HL-60 (cell line): Measurements from ENCODE around the gene MCU.

ENCODE experiments used
- DNase-seq, 2 experiments: peaks; one replicate each; pipeline ENCODE4 v3.0.0-alpha.2; 2010 to 2020; ENCODE audit warnings: low read depth in 1 of 2, low spot score in 1 of 2
- H3K27ac ChIP-seq: fragments of 250-450 bp; sonication (Bioruptor Pico); replicated peaks from 2 replicates; pipeline ENCODE4 v1.5.1; 2020; ENCODE audit warnings: mild to moderate bottlenecking, moderate library complexity
- H3K27me3 ChIP-seq: fragments of 250-450 bp; sonication (Bioruptor Pico); 2 replicates; pipeline ENCODE4 v1.5.1; 2021; ENCODE audit warnings: mild to moderate bottlenecking, moderate library complexity; ENCODE audit not compliant: insufficient read depth, poor library complexity, severe bottlenecking
- H3K4me3 ChIP-seq: replicated peaks from 2 replicates; pipeline ENCODE4 v1.5.1; 2011; ENCODE audit warnings: mild to moderate bottlenecking, control low read depth, low read length; ENCODE audit not compliant: insufficient read depth
- CTCF ChIP-seq: IDR thresholded peaks from one replicate; pipeline ENCODE4 v1.5.1; 2011; ENCODE audit warnings: low read length, control low read depth, inconsistent platforms; ENCODE audit not compliant: insufficient read depth
- GABPA ChIP-seq: IDR thresholded peaks from 2 replicates; pipeline ENCODE4 v1.6.1; 2012; ENCODE audit warnings: low read depth
- POLR2AphosphoS5 ChIP-seq: IDR thresholded peaks from 2 replicates; pipeline ENCODE4 v1.6.1; 2012; ENCODE audit warnings: low read depth
- REST ChIP-seq: IDR thresholded peaks from 2 replicates; pipeline ENCODE4 v1.6.1; 2012; ENCODE audit warnings: low read depth; ENCODE audit not compliant: insufficient replicate concordance
- SPI1 ChIP-seq: IDR thresholded peaks from 2 replicates; pipeline ENCODE4 v1.6.1; 2012; ENCODE audit warnings: low read depth, mild to moderate bottlenecking, borderline replicate concordance

Gene MCU

GRCh38 chr10:72810976-72811375 lies 119.0 kb downstream of the MCU start:
- Histone ChIP-seq H3K27me3 (no peaks in the 10 kb centered on the region), H3K4me3 (no peak overlapping the region), H3K27ac (no peak overlapping the region)
- no peak for DNase-seq
- TF ChIP-seq GABPA (no peak), CTCF (no peak), POLR2AphosphoS5 (no peak), REST (no peak), SPI1 (no peak)

GRCh38 chr10:72812415-72812752 lies 120.4 kb downstream of the MCU start:
- no peak overlapping the region for H3K4me3 ChIP-seq
- H3K27me3 ChIP-seq: no peaks in the 10 kb centered on the region
- no peak for DNase-seq
- no peak for TF ChIP-seq POLR2AphosphoS5
- no peak overlapping the region for H3K27ac ChIP-seq

- no peaks in the 10 kb centered on the region for H3K27me3 ChIP-seq
- TF ChIP-seq POLR2AphosphoS5 (no peak), CTCF (no peak), REST (no peak)
- DNase-seq: no peak
- no peak overlapping the region for H3K4me3 ChIP-seq
- H3K27ac ChIP-seq: no peak overlapping the region
Measured at GRCh38 chr10:72812753-72813430, 120.9 kb downstream of the MCU start.

GRCh38 chr10:72814099-72814790 lies 122.3 kb downstream of the MCU start:
- Histone ChIP-seq H3K4me3 (no peak overlapping the region), H3K27ac (no peak overlapping the region), H3K27me3 (no peaks in the 10 kb centered on the region)
- no peak for TF ChIP-seq POLR2AphosphoS5
- DNase-seq: no peak

- no peak for TF ChIP-seq SPI1
- TF ChIP-seq REST: no peak
- TF ChIP-seq GABPA: no peak
- no peak for TF ChIP-seq POLR2AphosphoS5
- no peak for TF ChIP-seq CTCF
- Histone ChIP-seq H3K27me3 (no peaks in the 10 kb centered on the region), H3K27ac (no peak overlapping the region), H3K4me3 (no peak overlapping the region)
- DNase-seq: no peak
Measured at GRCh38 chr10:72816565-72816964, 124.6 kb downstream of the MCU start.
